NCI-H510A (cell line): ENCODE data around the gene SERPINH1.

Experiments
- DNase-seq: peaks from one replicate; lab custom pipeline; 2025; lab: John Stamatoyannopoulos, UW

The SERPINH1 gene

DNA sequence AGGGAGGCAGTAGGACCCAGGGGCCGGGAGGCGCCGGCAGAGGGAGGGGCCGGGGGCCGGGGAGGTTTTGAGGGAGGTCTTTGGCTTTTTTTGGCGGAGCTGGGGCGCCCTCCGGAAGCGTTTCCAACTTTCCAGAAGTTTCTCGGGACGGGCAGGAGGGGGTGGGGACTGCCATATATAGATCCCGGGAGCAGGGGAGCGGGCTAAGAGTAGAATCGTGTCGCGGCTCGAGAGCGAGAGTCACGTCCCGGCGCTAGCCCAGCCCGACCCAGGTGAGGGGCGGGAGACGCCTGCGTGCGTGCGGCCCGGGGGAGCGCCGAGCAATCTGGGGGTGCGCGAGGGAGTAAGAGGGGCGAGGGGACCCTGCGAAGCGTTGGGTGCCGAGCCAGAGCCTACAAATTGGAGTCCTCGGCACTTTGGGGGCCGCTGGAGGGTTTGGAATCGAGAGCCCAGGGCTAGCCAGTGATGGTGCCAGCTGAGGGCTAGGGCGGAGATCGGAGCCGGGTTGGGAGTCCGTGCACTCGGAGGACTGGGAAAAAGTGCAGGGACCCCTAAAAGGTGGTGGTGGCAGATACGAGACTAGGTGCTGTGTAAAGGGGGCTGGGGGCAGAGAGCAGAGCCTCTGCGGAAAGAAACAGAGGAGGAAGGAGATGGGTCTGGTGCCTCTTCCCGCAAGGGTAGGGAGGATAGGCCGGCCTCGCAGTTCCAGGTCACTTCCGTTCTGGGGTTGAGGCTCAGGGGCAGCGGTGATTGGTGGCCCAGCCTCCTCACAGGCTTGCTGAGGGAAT, at the start of gene SERPINH1:
Gene SERPINH1, plus strand, starts transcription at position 206 of the 788 bp plus-strand sequence. CDS start 4,097 bp downstream, outside the sequence.
- peak; percentile 63 for DNase-seq

- no peak for DNase-seq
These were observed 48.8 kb upstream of the SERPINH1 start for GRCh38 chr11:75513250-75513649.

DNA sequence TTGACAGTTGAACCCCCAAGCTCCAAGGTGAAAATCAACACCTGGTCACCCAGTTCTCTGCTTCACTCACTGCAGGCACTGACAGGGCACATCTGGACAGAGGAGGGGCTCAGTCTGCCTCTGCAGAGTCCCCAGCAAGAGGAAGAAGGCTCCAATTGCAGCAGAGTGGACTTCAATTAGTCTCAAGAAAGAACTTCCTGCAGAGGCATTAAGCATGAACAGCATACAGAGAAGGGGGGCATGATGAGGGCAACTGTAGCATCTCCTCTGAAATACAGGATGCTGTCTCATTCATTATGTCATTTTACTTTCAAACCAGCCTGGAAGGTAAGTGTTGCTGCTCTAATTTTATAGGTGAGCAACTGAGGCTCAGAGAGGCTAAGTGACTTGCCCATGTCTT, 47.5 kb upstream of the SERPINH1 start:
- no peak for DNase-seq

DNA sequence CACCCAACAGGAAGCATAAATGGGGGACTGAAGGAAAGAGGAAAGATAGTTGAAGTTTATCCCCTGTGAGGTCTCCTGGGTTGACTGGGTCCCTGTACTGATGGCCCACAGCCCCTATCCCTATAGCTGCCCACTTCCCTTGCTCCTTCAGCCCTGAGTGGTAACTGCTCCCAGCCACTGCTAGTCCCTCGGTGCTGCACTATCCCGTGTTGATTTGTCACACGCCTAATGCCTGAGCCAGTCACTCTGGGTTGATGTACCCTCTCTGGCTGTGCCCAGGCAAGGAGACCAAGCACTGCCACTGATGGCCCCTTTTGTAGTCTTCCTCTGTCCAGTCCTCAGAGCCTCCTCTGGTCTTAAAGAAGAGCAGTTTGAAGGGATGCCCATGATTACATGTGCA, 45.9 kb upstream of the SERPINH1 start:
- DNase-seq: no peak

GRCh38 chr11:75516886-75517285, 45.2 kb upstream of the SERPINH1 start:
- DNase-seq: no peak

GRCh38 chr11:75518204-75518549, 43.9 kb upstream of the SERPINH1 start:
- DNase-seq: no peak

DNA sequence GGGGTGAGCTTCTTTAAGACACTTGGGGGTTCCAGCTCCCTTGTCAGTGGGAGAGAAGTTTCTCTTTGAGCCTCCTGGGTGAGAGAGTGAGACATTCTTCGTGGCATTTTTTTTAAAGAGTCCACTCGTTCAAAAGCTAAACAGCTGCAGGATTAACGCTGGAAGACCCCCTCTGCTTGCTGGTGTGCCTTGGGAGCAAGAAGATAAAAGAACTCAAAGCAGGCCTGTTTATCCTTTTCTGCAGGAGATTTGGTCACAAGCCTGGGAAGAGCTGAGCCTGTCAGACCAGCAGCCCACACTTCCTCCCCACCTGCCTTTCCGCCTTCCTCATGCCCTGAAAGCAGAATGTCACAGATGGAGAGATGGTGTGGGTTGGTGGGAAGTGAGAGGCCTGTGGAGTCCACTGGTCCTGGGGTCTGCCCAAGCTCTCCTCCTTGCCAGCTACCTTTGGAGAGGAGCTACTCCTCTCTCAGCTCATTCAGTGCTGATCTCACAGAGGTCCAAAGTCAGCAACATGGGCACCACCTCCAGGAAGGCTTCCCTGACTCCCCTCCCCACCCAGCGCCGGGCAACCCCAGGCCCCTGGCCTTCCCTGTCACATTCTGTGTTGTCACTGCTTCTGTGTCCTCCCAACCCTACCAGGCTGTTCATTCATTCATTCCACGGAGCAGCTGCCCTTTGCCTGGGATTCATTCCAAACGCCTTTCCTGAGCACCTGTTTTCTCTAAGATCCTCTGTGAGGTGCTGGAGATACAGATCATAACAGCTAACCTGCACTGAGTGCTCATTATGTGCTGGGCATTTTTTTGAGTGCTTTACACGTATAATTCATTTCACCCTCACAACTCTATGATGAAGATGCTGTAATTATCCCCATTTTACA, 43.0 kb upstream of the SERPINH1 start:
- no peak for DNase-seq

DNA sequence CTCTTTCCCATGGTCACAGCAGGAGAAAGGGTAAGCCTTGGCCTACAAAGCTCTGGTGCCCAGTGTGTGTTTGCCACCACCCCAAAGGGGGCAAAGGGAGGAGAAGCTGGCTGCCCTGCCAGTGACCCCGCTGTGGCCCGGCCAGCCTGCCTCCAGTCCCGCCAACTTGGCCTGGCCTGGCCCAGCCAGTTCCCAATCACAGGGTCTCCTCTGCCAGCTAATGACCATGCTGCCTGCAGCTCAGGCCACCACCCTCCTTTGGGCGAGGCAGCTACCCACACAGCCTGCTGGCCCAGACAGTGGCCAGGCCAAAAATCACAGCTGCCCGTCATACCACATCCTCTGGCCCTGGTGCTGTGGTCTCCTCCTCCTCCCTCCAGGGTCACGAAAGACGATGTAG, 41.4 kb upstream of the SERPINH1 start:
- no peak for DNase-seq

DNA sequence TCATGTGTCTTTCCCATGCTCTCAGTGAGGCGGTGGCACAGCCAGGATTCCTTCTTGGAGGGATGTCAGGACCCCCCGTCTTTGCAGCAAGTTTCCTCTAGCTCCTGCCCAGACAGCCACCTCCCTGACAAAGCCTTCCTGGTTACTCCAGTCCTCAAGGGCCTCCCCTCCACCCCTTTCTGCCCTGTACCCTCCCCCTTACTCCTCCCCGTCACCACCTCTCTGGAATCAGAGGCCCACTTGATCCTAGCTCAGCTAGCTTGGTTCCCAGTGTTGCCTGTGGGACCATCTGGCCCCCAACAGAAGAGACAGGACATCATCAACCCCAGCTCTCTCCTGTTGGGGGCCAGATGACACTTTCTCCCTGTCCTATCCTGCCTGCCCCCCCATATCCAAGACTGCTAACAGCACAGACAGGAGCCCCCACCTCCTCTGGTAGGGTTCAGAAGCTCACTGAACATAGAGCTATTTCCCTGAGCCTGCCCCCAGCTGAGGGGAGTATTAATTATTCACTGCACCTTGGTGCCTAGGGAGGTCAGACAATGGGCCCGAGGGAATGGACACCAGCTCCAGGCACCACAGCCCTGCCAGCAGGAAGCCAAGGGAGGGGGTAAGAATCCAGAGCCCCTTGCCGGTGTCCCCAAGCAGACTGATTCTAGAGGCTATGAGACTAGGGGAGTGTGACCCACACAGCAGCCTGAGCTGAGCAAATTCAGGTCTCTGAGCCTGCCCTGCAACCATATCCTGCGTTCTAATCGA, 39.6 kb upstream of the SERPINH1 start:
- DNase-seq: no peak

DNA sequence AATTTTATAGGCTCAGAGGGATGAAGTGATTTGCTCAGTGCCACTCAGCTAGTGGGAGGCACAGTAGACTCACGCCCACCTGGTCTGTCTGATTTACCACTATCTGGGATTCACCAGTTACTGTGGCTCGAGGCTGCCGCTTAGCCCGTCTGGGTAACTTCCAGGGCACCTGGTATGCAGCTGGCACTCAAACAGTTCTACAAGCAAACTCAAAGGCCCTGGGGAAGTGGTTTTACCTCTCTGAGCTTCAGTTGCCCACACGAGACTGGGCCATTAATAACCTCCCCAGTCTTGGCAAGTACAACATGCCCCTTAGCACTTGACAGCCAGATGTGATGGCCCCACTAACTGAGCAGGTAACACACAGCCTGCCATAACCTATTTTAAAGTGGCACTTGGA, 38.9 kb upstream of the SERPINH1 start:
- no peak for DNase-seq

- DNase-seq: no peak
These were observed 38.0 kb upstream of the SERPINH1 start for GRCh38 chr11:75523811-75524664.

- DNase-seq: no peak
These were observed 37.2 kb upstream of the SERPINH1 start for GRCh38 chr11:75524665-75525432.

DNA sequence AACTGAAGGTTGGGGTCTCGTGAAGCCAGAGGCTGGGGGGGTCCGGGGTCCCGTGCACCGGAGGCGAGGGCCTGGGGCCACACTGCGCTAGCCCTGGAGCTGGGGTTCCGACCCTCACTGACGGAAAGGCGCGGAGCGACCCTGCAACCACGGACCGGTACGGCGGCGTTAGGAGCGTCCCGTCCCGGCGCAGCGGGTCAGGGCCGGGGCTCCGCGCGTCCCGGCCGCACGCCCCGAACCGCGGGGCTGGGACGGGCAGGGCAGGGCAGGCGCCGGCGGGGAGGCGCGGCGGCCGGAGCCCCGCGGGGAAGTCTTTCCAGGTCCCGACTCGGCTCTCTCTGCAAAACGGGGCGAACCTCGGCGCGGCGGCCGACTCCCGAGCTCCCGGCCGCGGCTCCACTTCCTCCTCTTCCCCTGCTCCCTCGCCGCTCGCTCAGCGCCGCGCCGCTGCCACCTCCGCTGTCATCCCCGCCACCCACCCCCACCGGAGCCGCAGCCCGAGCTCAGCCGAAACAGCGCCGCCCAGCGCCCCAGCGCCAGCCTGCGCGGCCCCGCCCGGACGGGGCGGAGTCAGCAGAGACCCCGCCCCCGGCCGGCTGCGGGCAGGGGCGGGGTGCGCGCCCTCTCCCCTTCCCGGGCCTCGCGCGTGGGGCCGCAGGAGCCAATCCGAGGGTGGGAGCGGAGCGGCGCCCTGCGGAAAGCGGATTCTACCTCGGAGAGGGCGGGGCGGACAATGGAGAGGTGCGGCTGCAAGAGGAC, 36.4 kb upstream of the SERPINH1 start, which contains the start of gene GDPD5:
Gene GDPD5, minus strand, starts transcription at position 509 of the 759 bp plus-strand sequence. CDS start 48,206 bp downstream, outside the sequence.
- DNase-seq: peak; percentile 86

DNA sequence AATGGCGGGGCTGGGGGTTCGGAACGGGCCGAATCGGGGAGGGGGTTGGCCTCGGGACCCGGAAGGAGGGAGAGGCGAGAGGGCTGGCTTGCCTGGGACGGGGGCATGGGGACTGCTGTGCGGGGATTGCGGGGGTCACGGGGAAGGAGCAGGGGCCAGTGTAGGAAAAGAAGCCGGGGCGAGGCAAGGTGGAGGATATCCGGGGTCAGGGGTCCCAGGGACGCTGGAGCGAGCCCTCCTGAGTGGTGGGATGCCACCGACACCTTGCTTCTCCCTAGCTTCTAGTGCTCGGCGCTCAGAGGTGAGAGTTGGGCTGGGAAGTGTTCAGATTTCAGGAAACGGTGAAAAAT, 35.9 kb upstream of the SERPINH1 start:
- no peak for DNase-seq

DNA sequence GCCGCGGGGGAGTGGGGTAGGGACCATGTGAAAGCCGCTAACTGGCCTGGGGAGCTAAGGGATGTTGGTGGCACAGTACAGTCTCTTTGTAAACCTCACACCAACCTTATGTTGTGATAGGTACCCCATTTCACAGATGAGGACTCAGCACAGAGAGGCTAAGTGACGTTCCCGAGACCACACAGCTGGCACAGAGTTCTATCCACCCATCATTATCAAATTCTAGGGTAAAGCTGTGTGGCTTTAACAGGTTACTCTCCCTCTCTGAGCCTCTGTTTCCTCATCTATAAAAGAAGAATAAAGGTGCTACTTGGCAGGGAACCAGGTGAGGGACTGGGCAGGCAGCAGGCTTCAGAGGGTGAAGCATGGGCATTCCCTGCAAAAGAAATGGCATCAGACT, 34.9 kb upstream of the SERPINH1 start:
- no peak for DNase-seq

DNA sequence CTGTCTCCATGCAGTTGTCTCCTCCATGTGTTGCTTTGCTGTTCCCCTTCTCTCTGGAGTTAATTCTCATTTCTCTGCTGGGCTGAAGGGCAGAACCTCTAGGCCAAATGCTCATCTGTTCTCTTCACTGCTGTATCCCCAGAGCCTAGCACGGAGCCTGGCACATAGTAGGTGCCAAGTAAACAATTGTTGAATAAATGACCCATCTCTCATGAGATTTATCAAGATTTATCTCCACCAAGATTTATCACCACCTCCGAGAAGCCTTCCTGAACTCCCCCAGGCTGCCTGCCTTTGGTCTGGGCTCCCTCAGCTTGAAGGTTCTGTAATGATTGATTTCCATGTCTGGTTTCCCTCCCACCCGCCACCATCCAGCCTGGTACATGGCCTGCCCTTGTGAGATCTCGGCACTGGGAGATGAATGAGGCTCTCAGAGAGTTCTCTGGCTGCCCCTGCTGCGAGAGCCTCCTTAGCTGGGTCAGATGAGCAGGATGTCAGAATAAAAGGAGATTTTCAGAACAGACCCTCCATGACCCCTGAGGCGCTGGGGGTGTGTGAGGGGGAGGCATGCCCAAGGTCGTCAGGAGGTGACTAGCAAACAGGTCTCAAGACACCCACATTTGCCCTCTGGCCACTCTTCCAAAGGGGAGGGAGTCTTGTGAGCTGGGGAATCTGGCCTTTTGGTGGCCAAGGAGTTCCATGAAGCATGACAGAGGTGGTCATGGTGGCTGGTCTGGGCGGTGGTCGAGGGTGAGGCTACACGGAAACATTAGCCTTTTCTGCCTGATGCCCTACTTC, 33.9 kb upstream of the SERPINH1 start:
- DNase-seq: no peak

DNA sequence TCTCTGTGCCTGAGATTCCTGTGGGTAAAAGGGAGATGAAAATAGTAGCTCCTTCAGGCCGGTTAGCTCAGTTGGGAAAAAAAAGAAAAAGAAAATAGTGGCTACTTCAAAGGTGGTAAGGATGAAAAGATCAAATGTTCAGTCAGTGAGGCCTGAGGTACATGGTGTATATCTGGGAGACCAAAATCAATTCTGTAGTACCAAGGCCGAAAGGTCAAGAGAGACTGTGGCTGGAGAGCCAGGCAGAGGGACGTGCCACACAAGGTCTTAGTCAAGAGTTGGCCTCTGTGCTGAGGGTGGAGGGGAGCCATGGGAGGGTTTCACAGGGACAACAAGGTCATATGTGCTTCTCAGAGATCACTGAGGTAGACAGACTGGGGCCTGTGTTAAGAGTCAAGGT, 31.5 kb upstream of the SERPINH1 start:
- DNase-seq: no peak

DNA sequence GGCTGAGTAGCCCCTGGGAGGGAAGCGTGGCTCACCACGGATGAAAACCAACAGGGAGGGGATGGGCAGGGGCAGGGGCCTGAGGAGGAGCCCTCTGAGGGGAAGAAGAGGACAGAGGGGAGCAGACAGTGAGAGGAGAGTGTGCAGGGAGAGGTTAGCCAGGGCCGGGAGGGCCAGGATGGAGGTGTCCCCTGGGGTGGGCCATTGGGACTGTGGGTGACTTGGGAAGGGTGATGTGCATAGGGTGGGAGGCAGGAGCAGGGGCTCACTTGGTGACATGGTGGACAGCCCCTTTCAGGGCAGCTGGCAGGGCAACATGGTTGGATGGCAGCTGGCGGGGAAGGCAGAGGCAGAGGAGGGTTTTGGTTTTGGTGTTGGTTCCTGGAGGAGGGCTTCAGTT, 30.7 kb upstream of the SERPINH1 start:
- DNase-seq: no peak
